ENCODE measurements around the gene OVOL3.

Gene OVOL3

DNA sequence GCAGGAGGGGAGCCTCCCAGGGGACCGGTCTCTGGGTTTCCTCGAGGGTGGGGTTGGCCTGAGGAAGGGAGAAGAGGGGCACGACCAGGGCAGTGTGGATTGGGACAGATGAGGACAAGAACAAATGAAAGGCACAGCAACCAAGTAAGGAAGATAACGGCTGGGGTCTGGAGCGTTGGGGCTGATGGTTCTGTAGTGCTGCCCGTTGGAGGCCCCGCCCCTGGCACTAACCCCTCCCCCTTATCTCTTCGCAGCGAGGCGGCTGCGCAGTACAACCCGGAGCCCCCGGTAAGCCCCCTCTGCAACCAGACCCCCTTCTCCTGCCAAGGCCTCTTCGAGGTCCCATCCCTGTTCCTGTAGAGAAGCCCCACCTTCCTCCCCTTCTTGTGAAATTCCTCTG is 31.1 kb downstream of the OVOL3 start:
- H3K4me3 ChIP-seq (ENCODE audit: low read length): no peak overlapping the region
- TF ChIP-seq, protein P1, sequence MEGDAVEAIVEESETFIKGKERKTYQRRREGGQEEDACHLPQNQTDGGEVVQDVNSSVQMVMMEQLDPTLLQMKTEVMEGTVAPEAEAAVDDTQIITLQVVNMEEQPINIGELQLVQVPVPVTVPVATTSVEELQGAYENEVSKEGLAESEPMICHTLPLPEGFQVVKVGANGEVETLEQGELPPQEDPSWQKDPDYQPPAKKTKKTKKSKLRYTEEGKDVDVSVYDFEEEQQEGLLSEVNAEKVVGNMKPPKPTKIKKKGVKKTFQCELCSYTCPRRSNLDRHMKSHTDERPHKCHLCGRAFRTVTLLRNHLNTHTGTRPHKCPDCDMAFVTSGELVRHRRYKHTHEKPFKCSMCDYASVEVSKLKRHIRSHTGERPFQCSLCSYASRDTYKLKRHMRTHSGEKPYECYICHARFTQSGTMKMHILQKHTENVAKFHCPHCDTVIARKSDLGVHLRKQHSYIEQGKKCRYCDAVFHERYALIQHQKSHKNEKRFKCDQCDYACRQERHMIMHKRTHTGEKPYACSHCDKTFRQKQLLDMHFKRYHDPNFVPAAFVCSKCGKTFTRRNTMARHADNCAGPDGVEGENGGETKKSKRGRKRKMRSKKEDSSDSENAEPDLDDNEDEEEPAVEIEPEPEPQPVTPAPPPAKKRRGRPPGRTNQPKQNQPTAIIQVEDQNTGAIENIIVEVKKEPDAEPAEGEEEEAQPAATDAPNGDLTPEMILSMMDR (conservative IDR thresholded peaks at IDR 0.05; ENCODE audit: low read length): no peak

DNA sequence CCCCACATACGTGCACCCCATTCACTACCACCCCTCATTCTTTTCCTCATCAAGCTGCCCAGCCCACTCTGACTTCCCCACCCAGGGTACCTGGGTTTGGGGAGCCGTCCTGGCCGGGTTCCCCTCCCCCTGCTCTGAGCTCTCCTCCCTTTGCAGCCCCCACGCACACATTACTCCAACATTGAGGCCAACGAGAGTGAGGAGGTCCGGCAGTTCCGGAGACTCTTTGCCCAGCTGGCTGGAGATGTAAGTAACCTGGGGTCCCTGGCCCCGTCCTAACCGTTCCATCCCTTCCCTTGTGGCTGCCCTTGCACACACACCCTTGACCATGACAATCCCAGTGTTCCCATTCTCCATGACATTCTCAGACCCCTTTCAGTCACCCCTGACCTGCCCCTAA is 31.6 kb downstream of the OVOL3 start:
- no peak overlapping the region for H3K4me3 ChIP-seq (ENCODE audit: low read length)
- no peak for DNase-seq (ENCODE audit: low read depth)
- TF ChIP-seq, protein P1 (conservative IDR thresholded peaks at IDR 0.05; ENCODE audit: low read length): no peak

More for the DNA sequence above, 31.1 kb downstream of the OVOL3 start:
- DNase-seq (ENCODE audit: low read depth): no peak

DNA sequence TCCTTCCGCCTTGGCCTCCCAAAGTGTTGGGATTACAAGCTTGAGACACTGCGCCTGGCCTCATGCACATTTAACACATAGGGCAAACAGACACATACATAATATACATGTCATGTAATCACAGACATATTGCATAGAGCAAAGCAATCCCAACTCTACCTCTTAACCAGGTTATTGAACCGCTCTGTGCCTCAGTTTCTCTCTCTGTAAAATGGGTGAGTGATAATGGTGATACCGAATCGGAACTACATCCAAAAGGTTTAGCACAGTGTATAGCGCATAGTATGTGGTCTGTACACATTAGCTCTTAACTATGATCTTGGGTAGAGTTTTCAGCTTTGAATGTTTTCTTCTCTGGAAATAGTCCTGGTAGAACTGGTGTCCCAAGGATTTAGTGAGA is 33.7 kb downstream of the OVOL3 start:
- no peak overlapping the region for H3K4me3 ChIP-seq (ENCODE audit: low read length)
- no peak for DNase-seq (ENCODE audit: low read depth)
- TF ChIP-seq, protein P1 (conservative IDR thresholded peaks at IDR 0.05; ENCODE audit: low read length): no peak

DNA sequence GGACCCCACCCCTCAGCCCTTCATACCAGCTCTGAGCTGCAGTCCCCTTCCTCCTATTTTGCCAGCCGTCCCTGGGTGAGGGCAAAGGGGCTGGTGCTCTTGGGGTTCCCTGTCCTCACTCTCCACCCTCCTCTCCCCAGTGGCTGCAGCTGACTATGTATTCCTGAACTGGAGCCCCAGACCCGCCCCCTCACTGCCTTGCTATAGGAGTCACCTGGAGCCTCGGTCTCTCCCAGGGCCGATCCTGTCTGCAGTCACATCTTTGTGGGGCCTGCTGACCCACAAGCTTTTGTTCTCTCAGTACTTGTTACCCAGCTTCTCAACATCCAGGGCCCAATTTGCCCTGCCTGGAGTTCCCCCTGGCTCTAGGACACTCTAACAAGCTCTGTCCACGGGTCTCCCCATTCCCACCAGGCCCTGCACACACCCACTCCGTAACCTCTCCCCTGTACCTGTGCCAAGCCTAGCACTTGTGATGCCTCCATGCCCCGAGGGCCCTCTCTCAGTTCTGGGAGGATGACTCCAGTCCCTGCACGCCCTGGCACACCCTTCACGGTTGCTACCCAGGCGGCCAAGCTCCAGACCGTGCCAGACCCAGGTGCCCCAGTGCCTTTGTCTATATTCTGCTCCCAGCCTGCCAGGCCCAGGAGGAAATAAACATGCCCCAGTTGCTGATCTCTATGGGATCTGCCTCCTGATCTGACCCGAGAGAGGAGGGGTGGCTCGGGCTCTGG is 38.9 kb downstream of the OVOL3 start:
- DNase-seq (ENCODE audit: low read depth): no peak
- H3K4me3 ChIP-seq (ENCODE audit: low read length): no peak overlapping the region
- TF ChIP-seq, protein P1 (conservative IDR thresholded peaks at IDR 0.05; ENCODE audit: low read length): no peak

DNA sequence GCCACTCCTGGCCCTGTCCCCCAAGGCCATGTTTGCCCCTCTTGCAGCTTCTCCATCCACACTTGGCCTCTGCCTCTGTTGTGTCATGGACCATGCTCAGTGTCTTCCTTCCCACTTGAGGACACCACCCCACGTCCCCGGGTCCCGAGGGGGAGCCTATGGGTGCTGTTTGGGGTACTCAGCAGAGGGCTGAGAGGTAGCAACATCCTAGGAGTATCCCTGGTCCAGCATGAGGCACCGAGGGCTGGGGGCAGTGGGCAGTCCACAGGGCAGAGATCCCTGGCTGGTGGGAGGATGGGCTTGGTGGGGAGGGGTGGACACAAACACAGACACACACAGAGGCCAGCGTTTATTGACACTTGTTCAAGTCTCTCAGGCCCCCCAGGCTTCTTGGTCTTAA is 39.6 kb downstream of the OVOL3 start:
- TF ChIP-seq, protein P1 (conservative IDR thresholded peaks at IDR 0.05; ENCODE audit: low read length): no peak
- no peak overlapping the region for H3K4me3 ChIP-seq (ENCODE audit: low read length)
- DNase-seq (ENCODE audit: low read depth): no peak

DNA sequence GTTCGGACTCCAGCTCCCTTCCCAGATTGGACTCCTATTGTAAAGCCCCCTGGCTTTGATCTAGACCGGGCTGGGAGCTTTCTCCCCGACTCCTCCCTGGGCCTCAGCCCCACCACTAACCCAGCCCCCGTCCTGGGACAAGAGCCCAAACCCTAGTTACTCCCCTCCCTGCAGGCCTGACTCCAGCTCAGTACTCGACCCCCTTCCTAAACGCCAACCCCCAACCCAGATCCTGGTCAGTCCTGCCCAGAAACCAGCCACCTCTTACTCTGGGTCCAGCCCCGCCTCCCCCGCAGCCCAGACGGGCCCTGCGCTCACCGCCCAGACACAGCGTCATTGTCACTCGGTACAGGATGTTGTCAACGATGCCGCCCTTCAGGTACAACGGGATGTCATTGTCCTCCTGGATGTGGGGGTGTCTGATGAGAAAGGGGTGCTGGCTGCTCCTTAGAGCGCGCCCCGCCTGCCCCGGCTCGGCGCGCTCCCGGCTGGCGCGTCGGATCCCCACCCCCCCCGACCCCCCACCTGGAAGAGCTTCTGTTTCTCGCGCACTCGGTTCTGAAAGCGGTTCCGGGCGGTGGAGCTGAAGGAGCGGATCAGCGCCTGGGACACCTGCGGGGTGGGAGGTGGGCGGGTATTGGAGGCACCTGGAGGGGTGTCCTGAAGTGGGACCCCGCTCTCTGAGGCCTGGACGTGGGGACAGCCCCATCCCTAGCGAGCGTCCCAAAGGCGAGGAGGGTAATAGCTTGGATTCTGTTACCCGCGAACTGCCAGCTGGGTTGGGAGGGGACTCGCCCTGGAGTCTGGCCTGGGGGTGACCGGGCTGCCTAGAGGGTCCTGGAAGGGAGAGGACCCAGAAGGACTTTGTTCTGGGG is 40.4 kb downstream of the OVOL3 start:
- H3K4me3 ChIP-seq (ENCODE audit: low read length): peak overlapping the region; percentile 62
- DNase-seq (ENCODE audit: low read depth): no peak

More for the DNA sequence above, 40.4 kb downstream of the OVOL3 start:
- TF ChIP-seq, protein P1 (conservative IDR thresholded peaks at IDR 0.05; ENCODE audit: low read length): no peak
